ENCODE measurements around the gene TMEM266. TPM values are rescaled to one million over a fixed set of nuclear protein-coding genes. Genes with fewer than 3 reads are reported as not detected.

Gene TMEM266
- total RNA-seq, 4 donors from 2014 or later = 0.17 to 0.40 TPM; not detected in 2

DNA sequence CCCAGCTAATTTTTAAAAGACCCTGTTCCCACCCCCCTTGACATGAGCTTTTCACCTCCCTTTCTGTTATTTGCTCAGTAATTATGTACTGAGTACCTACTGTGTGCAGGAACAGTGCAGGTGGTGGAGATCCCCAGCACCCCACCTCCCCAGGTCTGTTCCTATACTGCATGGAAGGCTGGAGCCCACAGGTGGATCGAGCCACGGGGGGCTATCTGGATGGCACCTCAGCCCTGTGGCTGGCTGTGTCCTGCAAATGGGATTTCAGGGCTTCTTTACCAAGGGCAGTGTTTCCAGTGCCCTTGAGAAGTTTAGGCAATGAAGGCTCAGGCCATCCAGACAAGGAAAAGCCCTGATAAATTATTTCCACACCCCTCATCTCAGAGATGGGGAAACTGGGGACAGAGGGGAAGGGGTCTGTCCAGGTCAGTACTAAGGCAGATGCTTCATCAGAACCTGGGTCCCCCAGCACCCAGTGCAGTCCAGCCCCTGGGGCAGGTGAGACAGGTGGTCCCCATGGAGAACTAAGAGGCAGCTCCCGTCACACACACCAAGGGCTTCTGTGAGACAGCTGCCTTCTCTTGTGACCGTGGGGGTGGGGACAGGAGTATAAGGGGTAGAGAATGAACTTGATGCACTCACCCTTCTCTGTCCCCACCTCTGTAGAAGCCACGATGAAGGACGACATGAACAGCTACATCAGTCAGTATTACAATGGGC is 141.9 kb downstream of the TMEM266 start:
- peaks cover 31 to 37% (median 34%) of the 10 kb centered on the region in 4 donors for H3K4me1 ChIP-seq
- intact Hi-C loops (cut with DNase I) = no loop called here
- DNase-seq (ENCODE audit: extremely low spot score) = no peak
- no peak overlapping the region for H3K4me3 ChIP-seq
- no peak overlapping the region for H3K27ac ChIP-seq (replicated peaks in 1 of 4)
- TF ChIP-seq POLR2AphosphoS5 (IDR thresholded peaks at IDR 0.05) = no peak
- no peak for TF ChIP-seq POLR2A (IDR thresholded peaks at IDR 0.05; ENCODE audit: low read depth)
- TF ChIP-seq EP300 (IDR thresholded peaks at IDR 0.05) = no peak
- no peak for TF ChIP-seq CTCF (IDR thresholded peaks at IDR 0.05)
- H3K27me3 ChIP-seq = no peaks in the 10 kb centered on the region
- peaks cover 0 to 27% (median 0%) of the 10 kb centered on the region in 4 donors for H3K36me3 ChIP-seq
- WGBS = 91% methylated on average over 4 of the region's 6 CpGs
- no peaks in the 10 kb centered on the region for H3K9me3 ChIP-seq

DNA sequence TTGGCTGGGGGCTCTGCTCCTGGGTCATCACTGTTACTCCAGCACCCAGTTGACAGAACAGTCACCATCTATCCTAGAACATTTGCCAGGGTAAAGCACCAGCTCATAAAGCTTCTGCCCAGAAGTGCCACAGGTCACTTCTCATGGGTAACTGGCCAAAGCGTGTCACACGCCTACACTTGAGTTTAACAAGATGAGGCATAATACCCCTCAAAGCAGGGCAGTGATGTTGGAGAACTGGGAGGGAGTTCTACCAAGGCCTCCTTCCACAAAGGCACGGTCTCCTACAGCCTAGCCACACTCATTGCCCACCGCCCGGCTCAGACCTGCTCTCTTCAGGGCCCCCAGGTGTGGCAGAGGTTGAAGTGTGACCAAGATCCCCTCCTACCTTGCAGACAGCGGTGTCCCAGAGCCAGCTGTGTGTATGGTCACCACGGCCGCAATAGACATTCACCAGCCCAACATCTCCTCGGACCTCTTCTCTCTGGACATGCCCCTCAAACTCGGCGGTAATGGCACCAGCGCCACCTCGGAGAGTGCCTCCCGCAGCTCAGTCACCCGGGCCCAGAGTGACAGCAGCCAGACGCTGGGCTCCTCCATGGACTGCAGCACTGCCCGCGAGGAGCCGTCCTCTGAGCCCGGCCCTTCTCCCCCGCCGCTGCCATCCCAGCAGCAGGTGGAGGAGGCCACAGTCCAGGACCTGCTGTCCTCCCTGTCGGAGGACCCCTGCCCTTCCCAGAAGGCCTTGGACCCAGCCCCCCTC is 143.7 kb downstream of the TMEM266 start:
- Histone ChIP-seq H3K27me3 (no peaks in the 10 kb centered on the region), H3K4me3 (no peak overlapping the region), H3K27ac (replicated peaks in 1 of 4) (no peak overlapping the region), H3K36me3 (peaks cover 0 to 32% (median 2%) of the 10 kb centered on the region in 4 donors), H3K9me3 (no peaks in the 10 kb centered on the region), H3K4me1 (peaks cover 14 to 20% (median 18%) of the 10 kb centered on the region in 4 donors)
- TF ChIP-seq POLR2AphosphoS5 (IDR thresholded peaks at IDR 0.05) (no peak), CTCF (IDR thresholded peaks at IDR 0.05) (no peak), EP300 (IDR thresholded peaks at IDR 0.05) (no peak), POLR2A (IDR thresholded peaks at IDR 0.05; ENCODE audit: low read depth) (no peak)
- DNase-seq (ENCODE audit: extremely low spot score) = no peak
- WGBS = 98% methylated on average over 9 of the region's 23 CpGs
- intact Hi-C loops (cut with DNase I) = no loop called here

GRCh38 chr15:76204109-76204845 is 144.5 kb downstream of the TMEM266 start:
- peaks cover 0 to 38% (median 6%) of the 10 kb centered on the region in 4 donors for H3K36me3 ChIP-seq
- peaks cover 7 to 12% (median 10%) of the 10 kb centered on the region in 4 donors for H3K4me1 ChIP-seq
- H3K4me3 ChIP-seq = no peak overlapping the region
- H3K27me3 ChIP-seq = no peaks in the 10 kb centered on the region
- TF ChIP-seq POLR2AphosphoS5 (IDR thresholded peaks at IDR 0.05) = no peak
- no peak for TF ChIP-seq EP300 (IDR thresholded peaks at IDR 0.05)
- no peak for TF ChIP-seq CTCF (IDR thresholded peaks at IDR 0.05)
- no peak for TF ChIP-seq POLR2A (IDR thresholded peaks at IDR 0.05; ENCODE audit: low read depth)
- intact Hi-C loops (cut with DNase I) = no loop called here
- H3K27ac ChIP-seq (replicated peaks in 1 of 4) = no peak overlapping the region
- H3K9me3 ChIP-seq = no peaks in the 10 kb centered on the region
- DNase-seq (ENCODE audit: extremely low spot score) = no peak
- WGBS = 84% methylated on average over 15 of the region's 18 CpGs

- Histone ChIP-seq H3K9me3 (no peaks in the 10 kb centered on the region), H3K36me3 (peaks cover 0 to 45% (median 11%) of the 10 kb centered on the region in 4 donors), H3K27me3 (no peaks in the 10 kb centered on the region), H3K27ac (replicated peaks in 1 of 4) (no peak overlapping the region), H3K4me3 (no peak overlapping the region), H3K4me1 (peaks cover 0 to 10% (median 5%) of the 10 kb centered on the region in 4 donors)
- intact Hi-C loops (cut with DNase I) = no loop called here
- TF ChIP-seq CTCF (IDR thresholded peaks at IDR 0.05) (no peak), POLR2AphosphoS5 (IDR thresholded peaks at IDR 0.05) (no peak)
- 90% methylated on average over 11 of the region's 11 CpGs for WGBS
- no peak for DNase-seq (ENCODE audit: extremely low spot score)
These were observed 145.2 kb downstream of the TMEM266 start for GRCh38 chr15:76204916-76205460.
